Measurements from ENCODE around the gene SIPA1L3.

The SIPA1L3 gene

DNA sequence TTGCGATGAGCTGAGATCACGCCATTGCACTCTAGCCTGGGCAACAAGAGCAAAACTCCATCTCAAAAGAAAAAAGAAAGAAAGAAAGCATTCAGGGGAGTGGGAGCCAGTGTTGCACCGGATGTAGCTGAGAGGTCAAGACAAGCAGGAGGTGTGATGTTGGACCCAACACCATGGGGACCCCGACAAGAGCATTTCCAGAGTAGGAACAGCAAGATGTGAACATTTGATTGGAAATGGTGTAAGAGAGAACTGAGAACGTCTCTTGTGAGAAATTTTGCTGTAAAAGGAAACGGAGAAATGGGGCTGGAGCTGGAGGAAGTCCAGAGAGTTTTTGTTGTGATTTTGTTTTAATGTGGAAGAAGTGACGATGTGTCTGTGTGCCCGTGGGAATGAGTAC, 332.8 kb downstream of the SIPA1L3 start:
- no peak for DNase-seq (ENCODE audit: low spot score)

DNA sequence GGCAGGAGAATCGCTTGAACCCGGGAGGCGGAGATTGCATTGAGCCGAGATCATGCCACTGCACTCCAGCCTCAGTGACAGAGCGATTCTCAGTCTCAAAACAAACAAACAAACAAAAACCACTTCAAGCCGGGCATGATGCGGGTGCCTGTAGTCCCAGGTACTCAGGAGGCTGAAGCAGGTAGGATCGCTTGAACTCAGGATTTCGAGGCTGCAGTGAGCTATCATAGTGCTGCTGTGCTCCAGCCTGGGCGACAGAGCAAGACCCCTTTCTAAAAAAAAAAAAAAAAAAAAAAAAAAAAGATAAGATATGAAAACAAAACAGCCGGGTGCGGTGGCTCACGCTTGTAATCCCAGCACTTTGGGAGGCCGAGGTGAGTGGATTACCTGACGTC, 336.3 kb downstream of the SIPA1L3 start:
- no peak for DNase-seq (ENCODE audit: low spot score)

DNA sequence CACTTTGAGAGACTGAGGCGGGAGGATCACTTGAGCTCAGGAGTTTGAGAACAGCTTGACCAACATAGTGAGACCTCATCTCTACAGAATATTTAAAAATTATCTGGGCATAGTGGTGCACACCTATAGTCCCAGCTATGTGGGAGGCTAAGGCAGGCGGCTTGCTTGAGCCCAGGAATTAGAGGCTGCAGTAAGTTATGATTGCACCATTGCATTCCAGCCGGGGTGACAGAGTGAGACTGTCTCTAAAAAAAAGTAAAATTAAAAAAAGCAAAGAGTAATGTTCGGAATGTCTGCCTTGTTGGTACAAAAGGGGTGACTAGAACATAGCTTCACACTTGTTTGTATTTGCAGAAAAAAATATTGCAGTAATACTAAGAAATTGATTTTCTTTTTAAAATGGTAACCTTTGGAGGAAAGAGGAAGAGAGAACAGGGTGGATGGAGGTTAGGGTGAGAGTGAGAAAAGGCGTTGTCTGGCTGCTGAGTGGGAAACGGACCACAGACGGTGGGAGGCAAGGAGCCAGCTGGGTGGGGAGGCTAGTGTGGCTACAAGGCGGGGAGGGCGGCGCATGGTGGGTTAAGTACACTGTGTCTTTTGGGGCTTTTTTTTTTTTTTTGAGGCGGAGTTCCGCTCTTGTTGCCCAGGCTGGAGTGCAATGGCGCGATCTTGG, 339.0 kb downstream of the SIPA1L3 start:
- DNase-seq (ENCODE audit: low spot score): no peak

DNA sequence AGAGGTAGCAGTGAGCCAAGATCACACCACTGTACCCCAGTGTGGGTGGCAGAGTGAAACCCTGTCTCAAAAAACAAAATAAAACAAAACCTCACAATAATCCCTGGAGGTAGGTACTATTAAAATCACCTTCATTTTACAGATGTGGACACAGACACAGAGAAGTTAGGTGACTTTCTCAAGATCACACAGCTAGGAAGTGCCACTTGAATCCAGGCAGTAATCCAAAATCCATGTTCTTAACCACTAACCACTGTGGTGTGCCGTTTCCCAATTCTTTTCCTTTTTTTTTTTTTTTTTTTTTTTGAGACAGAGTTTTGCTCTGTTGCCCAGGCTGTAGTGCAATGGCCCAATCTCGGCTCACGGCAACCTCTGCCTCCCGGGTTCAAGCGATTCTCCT, 340.1 kb downstream of the SIPA1L3 start:
- DNase-seq (ENCODE audit: low spot score): no peak

DNA sequence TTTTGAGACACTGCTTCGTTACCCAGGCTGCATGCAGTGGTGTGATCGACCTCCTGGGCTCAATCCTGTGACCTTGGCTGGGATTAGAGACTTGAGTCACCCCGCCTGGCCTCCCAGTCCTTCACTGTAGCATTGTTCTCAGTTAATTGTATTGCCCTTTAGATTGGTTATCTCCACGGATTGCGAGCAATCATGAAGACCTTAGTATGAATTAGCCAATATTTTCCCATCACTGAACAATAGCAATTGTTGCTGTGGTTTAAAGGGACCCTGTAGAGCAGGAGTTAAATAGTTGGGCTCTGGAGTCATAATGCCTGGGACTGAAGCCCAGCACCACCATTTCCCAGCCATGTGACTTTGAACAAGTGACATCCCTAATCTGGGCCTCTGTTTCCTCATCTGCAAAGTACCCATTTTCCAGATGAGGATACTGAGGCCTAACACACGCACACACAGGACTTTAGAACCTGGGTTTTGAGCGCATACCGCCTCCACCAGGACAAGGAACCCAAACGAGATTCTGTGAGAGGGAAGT, 340.8 kb downstream of the SIPA1L3 start:
- DNase-seq (ENCODE audit: low spot score): no peak

DNA sequence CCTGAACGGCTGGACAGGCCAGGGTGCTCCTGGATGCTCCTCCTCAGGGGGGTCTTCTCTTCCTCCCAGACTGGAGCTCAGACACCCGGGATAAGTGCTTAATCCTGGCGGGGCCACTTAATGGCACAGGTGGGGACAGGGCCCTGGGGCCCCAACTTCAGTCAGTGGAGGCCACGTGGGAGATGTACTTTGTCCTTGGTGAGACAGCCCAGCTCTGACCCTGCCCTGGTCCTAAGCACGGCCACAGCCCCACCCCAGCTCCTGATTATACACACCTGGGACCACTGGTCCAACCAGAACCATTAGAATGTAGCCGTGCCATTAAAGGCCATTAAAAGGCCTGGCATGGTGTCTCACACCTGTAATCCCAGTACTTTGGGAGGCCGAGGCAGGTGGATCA, 341.4 kb downstream of the SIPA1L3 start:
- DNase-seq (ENCODE audit: low spot score): no peak

DNA sequence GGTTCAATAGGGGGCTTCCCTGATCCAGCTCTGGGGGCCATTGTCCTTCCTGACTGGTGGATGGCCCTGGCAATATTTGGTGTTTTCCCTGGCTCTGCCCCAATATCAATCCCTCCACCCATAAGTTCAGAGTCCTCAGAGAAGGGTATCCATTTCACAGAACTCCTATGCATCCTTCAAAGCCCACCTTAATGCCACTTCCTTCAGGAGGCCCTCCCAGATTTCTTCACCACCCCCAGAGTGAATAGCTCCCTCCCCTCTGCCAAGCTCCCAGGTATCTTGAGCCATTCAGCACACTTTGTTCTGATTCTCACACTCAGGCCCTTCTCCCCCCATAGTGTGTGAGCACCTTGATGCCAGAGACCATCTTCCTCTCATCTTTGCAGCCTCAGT, 343.4 kb downstream of the SIPA1L3 start:
- DNase-seq (ENCODE audit: low spot score): no peak

DNA sequence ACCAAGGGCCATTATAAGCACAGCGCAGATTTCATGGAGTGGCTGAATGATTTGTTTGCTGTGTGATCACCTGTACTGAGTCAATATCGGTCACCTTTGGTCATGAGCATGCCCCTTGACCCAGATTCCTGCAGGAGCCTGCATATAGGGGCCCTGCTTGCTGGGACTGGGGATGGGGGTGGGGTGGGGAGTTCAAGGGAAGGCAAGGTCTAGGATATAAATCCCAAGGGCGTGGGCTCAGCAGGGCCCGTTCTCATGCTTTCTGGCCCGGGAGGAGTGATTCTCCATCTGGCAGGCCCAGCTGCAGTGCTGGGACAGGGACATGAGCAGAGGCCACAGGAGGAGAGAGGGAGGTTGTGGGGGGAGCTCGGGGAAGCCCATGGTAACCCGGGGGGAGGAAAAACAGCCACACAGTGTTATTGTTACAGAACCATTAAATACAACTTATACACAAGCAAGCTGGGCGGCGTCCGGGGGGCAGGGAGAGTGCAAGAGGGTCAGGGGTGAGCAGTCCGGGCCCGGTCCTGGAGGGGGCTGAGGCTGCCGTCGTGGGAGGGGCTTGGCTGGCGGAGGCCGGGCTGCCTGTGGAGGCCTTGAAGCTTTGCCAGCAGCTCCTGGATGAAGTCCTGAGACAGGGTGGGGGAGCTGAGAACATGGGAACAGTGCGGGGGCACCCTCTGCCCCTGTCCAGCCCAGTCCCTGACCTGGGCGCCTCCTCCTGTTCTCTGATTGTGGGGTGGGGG, 344.0 kb downstream of the SIPA1L3 start:
- DNase-seq (ENCODE audit: low spot score): no peak

DNA sequence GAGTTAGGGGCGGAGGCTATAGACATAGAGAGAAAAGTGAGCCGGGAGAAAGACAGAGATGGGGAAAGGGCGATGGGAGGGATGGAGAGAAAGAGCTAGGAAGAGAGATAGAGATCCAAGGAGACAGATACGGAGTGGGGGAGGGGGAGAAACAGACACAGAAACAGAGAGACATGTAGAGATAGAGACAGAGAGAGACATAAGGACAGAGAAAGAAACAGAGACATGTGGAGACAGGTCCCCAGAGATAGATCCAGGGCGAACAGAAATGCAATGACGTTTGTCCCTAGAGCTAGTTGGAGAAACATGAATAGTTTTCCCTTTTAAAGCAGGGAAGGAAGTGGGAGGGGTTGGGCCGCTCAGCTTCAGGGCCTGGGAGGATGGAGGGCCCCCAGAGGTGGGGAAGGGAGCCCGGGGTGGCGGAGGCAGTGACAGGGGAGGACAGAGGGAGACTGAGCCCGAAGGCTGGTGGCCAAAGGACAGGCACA, 344.6 kb downstream of the SIPA1L3 start:
- DNase-seq (ENCODE audit: low spot score): no peak

DNA sequence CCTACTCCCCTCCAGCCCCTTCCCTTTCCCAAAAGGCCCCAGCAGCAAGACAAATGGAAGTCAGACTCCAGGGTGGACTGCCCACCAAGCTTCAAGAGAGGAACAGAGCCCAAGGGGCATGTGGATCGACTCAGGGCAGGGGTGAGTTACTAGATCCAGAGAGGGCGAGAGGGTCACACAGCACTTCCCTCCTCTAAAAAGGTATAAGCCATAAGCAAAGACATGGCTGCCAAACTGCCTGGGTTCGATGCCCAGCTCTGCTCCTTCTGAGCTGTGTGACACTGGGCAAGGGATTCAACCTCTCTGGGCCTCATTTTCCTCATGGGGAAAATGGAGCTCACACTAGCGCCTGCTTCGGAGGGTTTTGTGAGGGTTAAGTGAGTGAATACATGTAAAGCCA, 345.4 kb downstream of the SIPA1L3 start:
- DNase-seq (ENCODE audit: low spot score): no peak

DNA sequence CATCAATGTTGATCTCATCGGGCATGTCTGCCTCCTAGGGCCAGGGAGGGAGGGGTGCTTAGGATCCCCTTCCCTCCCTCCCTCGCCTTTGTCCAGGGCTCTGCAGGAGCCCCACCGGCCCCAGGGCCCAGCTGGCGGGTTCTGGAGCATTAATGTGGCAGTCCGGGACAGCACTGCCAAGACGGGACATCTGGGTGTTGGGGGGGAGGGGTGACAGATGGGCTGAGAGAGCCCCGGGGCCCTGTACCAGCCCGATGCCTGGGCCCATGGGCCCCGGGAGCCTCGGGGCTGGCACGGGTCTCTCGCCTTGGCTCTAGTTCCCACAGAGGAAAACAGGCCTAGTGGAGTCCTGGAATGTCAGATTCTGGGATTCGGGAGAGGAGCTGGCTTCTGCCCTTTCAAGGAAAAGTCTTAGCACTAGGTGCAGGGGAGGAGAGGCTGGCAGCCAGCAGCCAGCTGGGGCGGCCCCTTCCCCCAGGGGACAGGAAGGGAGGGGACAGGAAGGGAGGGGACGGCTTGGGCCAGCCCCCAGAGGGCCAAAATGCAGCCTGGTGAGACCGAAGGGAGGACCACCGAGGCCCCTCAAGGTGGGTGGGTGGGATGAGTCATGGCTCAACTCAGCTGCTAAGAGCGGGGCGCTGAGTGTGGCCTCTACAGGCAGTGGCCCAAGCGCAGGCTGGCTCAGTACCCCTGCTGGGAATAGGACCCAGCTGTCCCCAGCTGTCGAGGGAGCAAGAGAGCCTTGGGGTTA, 346.1 kb downstream of the SIPA1L3 start:
- no peak for DNase-seq (ENCODE audit: low spot score)

DNA sequence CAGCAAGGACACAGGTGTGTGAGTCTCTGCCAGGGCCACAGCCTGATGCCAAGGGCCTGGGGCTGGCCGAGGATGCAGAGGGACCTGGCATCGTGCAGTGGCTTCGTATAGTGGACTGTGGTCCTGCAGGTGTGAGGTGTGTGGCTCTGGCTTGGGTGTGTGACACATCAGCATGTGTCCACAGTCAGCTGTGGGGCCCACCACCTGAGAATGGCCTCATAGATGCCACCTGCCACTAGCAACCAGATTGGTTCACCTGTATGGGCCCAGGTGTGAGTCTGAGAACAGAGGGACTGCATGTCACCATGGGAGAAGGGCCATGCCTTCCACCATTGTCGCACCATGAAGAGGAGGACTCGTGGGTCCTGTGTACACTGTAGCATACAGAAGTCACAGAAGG, 346.8 kb downstream of the SIPA1L3 start:
- DNase-seq (ENCODE audit: low spot score): no peak

DNA sequence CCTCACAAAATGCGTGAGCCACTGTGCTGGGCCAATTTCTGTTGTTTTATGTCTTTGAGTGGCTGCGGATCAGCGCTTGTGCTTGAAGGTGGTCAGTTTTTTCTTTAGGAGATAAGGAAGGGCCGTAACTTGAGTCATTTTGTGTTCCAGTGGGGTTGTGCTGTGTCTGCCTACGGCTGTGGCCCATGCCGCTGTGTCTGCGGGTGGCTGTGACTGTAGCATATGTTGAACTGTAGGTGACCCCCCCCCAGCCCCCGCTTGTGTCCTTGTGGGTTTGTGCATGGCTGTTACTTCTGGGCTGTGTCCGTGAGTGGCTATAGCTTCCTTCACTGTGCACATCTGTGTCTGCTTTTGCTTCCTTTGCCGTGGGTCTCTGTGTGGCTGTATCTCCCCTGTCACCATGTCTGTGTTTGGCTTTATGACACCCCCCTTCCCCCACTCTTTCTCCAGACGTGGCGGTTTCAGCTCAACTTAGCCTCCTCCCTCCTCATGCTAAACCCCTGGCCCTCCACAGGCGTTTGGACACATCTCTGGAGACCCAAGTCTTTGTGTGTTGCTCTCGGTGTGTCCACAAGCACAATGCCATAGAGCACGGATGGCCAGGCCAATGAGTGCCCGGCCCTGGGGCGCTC, 348.5 kb downstream of the SIPA1L3 start:
- no peak for DNase-seq (ENCODE audit: low spot score)

Data from ecto neural progenitor cell (in vitro differentiated cells).